ENCODE results near the gene FUNDC2.

FUNDC2 gene

GRCh38 chrX:155023907-155024833, 2.5 kb upstream of the FUNDC2 start:
- DNase-seq (ENCODE audit: low read depth) = no peak

- DNase-seq (ENCODE audit: low read depth) = no peak
These were observed 271 bp upstream of the FUNDC2 start for GRCh38 chrX:155026420-155026726.

- no peak for DNase-seq (ENCODE audit: low read depth)
These were observed 944 bp downstream of the FUNDC2 start for GRCh38 chrX:155027509-155028066.

- DNase-seq (ENCODE audit: low read depth) = no peak
These were observed 1.5 kb downstream of the FUNDC2 start for GRCh38 chrX:155028129-155028528.

GRCh38 chrX:155028877-155029291, 2.2 kb downstream of the FUNDC2 start:
- no peak for DNase-seq (ENCODE audit: low read depth)

- DNase-seq (ENCODE audit: low read depth) = no peak
These were observed 5.0 kb downstream of the FUNDC2 start for GRCh38 chrX:155031657-155032056.

GRCh38 chrX:155035688-155036087, 9.0 kb downstream of the FUNDC2 start:
- no peak for DNase-seq (ENCODE audit: low read depth)

- no peak for DNase-seq (ENCODE audit: low read depth)
These were observed 19.6 kb downstream of the FUNDC2 start for GRCh38 chrX:155046129-155046810.

GRCh38 chrX:155046811-155047528, 20.3 kb downstream of the FUNDC2 start:
- no peak for DNase-seq (ENCODE audit: low read depth)

GRCh38 chrX:155048977-155049619, 22.5 kb downstream of the FUNDC2 start:
- no peak for DNase-seq (ENCODE audit: low read depth)

- DNase-seq (ENCODE audit: low read depth) = no peak
These were observed 26.3 kb downstream of the FUNDC2 start for GRCh38 chrX:155052738-155053498.

GRCh38 chrX:155053656-155054055, 27.0 kb downstream of the FUNDC2 start:
- no peak for DNase-seq (ENCODE audit: low read depth)

GRCh38 chrX:155054255-155054654, 27.6 kb downstream of the FUNDC2 start:
- DNase-seq (ENCODE audit: low read depth) = no peak

- no peak for DNase-seq (ENCODE audit: low read depth)
These were observed 28.9 kb downstream of the FUNDC2 start for GRCh38 chrX:155055494-155055893.

- no peak for DNase-seq (ENCODE audit: low read depth)
These were observed 29.8 kb downstream of the FUNDC2 start for GRCh38 chrX:155056471-155056870.

GRCh38 chrX:155056877-155057792, 30.5 kb downstream of the FUNDC2 start:
- DNase-seq (ENCODE audit: low read depth) = no peak

- no peak for DNase-seq (ENCODE audit: low read depth)
These were observed 35.1 kb downstream of the FUNDC2 start for GRCh38 chrX:155061760-155062159.

- DNase-seq (ENCODE audit: low read depth) = no peak
These were observed 38.5 kb downstream of the FUNDC2 start for GRCh38 chrX:155065035-155065734.

GRCh38 chrX:155068165-155068564, 41.5 kb downstream of the FUNDC2 start:
- peak; percentile 29 for DNase-seq (ENCODE audit: low read depth)

All from HS-27A (cell line).